Upper lobe of left lung (tissue), 6 donors: ENCODE measurements around the gene GPR82. TPM values are rescaled to one million over a fixed set of nuclear protein-coding genes. Genes with fewer than 3 reads are reported as not detected.

ENCODE experiments used
- ATAC-seq, 2 donors: fragments of 200-7000 bp; cut with Tn5 transposase; one replicate each; pipeline ENCODE4 v1.9.1; 2022; ENCODE audit warnings: mild to moderate bottlenecking in 2 of 2, moderate library complexity in 2 of 2; ENCODE audit not compliant: low FRiP score in 2 of 2
- DNase-seq, 2 donors: peaks; one replicate each; pipeline ENCODE4 v3.0.0-alpha.2; 2019 to 2020
- H3K27ac ChIP-seq, 4 donors: fragments of 200-600 bp; sonication (generic); one replicate each; pipeline ENCODE4 v1.5.1; 2016 to 2019
- H3K27me3 ChIP-seq, 4 donors: fragments of 200-600 bp; sonication (generic); one replicate each; pipeline ENCODE4 v1.5.1; 2017 to 2019
- H3K36me3 ChIP-seq, 4 donors: fragments of 200-600 bp; sonication (generic); one replicate each; pipeline ENCODE4 v1.5.1; 2016 to 2019
- H3K4me1 ChIP-seq, 4 donors: fragments of 200-600 bp; sonication (generic); one replicate each; pipeline ENCODE4 v1.5.1; 2018 to 2019
- H3K4me3 ChIP-seq, 4 donors: fragments of 200-600 bp; sonication (generic); one replicate each; pipeline ENCODE4 v1.5.1; 2017 to 2019; ENCODE audit warnings: mild to moderate bottlenecking in 2 of 4, moderate library complexity in 1 of 4
- H3K9me3 ChIP-seq, 4 donors: fragments of 200-600 bp; sonication (generic); one replicate each; pipeline ENCODE4 v1.5.1; 2018 to 2019
- EP300 ChIP-seq, 4 donors: sonication (generic); formaldehyde crosslinking; IDR thresholded peaks; one replicate each; pipeline ENCODE4 v1.5.1; 2017; ENCODE audit warnings: antibody characterized with exemption in 4 of 4, control low read depth in 2 of 4
- POLR2A ChIP-seq, 4 donors: fragments of 450-650 bp; IDR thresholded peaks; one replicate each; pipeline ENCODE4 v1.5.1; 2016 to 2017; ENCODE audit warnings: antibody characterized with exemption in 4 of 4, mild to moderate bottlenecking in 2 of 4
- POLR2AphosphoS5 ChIP-seq, 2 donors: sonication (generic); formaldehyde crosslinking; IDR thresholded peaks; one replicate each; pipeline ENCODE4 v1.5.1; 2017; ENCODE audit warnings: antibody characterized with exemption in 2 of 2
- WGBS, 2 donors: methylation state at CpG; one replicate each; pipeline ENCODE4 v1.1.5; 2017 to 2018; 5-methylcytosine and 5-hydroxymethylcytosine counted together
- total RNA-seq, 6 donors: library from RNA; depleted of rRNA in 4 of 6; stranded (reverse); fragments of >200 nt in 4 of 6; gene quantifications; one replicate each; pipeline versions ENCODE4 v1.1.0 to v1.2.1, GENCODE V29; 2016 to 2021
- TF ChIP-seq, protein P1 (sequence below), 6 experiments: fragments of 450-650 bp in 4 of 6; fragments of 200-600 bp in 2 of 6; sonication (generic) in 2 of 6; IDR thresholded peaks; one replicate each; pipeline ENCODE4 v1.5.1; 2016 to 2019; ENCODE audit warnings: antibody characterized with exemption in 6 of 6
- donor health status: DM: no; HTN: no; CAD: no; lungs with moderate emphysema.
- donor health status: DM: no; HTN: yes; CAD: no; lungs with severe emphysema.

GPR82 gene
- total RNA-seq, 6 donors from 2014 or later = 0.20 to 0.74 (median 0.49) TPM; not detected in 2

DNA sequence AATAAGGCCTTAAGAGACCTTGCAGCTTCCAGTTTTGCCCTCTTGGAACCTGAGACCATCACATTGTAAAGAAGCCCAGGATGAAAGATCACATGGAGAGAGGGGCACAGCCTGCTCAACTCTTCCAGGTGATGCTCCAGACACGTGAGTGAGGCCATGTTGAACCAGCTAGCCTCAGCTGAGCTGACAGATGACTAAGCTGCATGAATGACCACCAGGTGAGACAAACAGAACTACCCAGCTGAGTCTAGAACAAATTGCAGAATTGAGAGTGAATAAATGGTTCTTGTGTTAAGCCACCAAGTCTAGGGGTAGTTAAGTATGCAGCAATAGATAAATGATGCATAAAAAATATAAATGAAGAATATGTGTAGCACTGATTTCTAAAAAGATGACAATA is 16.8 kb upstream of the GPR82 start:
- no peak for TF ChIP-seq EP300 (IDR thresholded peaks at IDR 0.05)
- TF ChIP-seq, protein P1, sequence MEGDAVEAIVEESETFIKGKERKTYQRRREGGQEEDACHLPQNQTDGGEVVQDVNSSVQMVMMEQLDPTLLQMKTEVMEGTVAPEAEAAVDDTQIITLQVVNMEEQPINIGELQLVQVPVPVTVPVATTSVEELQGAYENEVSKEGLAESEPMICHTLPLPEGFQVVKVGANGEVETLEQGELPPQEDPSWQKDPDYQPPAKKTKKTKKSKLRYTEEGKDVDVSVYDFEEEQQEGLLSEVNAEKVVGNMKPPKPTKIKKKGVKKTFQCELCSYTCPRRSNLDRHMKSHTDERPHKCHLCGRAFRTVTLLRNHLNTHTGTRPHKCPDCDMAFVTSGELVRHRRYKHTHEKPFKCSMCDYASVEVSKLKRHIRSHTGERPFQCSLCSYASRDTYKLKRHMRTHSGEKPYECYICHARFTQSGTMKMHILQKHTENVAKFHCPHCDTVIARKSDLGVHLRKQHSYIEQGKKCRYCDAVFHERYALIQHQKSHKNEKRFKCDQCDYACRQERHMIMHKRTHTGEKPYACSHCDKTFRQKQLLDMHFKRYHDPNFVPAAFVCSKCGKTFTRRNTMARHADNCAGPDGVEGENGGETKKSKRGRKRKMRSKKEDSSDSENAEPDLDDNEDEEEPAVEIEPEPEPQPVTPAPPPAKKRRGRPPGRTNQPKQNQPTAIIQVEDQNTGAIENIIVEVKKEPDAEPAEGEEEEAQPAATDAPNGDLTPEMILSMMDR (IDR thresholded peaks at IDR 0.05) = no peak
- TF ChIP-seq POLR2A (IDR thresholded peaks at IDR 0.05) = no peak
- TF ChIP-seq POLR2AphosphoS5 (IDR thresholded peaks at IDR 0.05) = no peak
- no peak overlapping the region for H3K4me3 ChIP-seq
- H3K36me3 ChIP-seq = no peaks in the 10 kb centered on the region
- 53 to 100% methylated on average over 1 of the region's 1 CpG for WGBS, 2 donors
- H3K9me3 ChIP-seq = no peaks in the 10 kb centered on the region
- H3K27ac ChIP-seq = no peak overlapping the region
- DNase-seq (no peak), ATAC-seq (no peak)
- peaks cover 0 to 12% (median 0%) of the 10 kb centered on the region in 4 donors for H3K4me1 ChIP-seq
- no peaks in the 10 kb centered on the region for H3K27me3 ChIP-seq

DNA sequence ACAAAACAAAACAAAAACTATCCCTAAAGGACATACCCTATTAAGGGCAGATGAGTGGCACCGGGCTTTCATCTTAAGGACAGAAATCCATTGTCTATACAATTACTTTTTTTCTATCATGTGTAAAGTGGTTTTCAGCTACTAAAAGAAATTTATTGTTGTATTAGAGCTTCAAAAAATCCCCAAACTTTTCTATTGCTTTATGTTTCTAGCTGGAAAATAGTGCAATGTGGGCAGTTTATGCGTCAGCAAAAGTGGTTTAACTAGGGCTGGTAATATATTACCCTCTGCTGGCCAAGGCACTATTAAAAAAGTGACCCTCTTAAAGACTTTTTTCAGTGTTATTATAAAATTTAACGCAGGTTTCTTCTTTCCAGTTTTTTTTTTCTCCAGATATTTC is 15.5 kb upstream of the GPR82 start:
- H3K4me3 ChIP-seq = no peak overlapping the region
- no peaks in the 10 kb centered on the region for H3K9me3 ChIP-seq
- TF ChIP-seq POLR2A (IDR thresholded peaks at IDR 0.05) (no peak), POLR2AphosphoS5 (IDR thresholded peaks at IDR 0.05) (no peak), EP300 (IDR thresholded peaks at IDR 0.05) (no peak)
- TF ChIP-seq, protein P1 (IDR thresholded peaks at IDR 0.05) = no peak
- H3K36me3 ChIP-seq = no peaks in the 10 kb centered on the region
- 50 to 86% methylated on average over 3 of the region's 3 CpGs for WGBS, 2 donors
- H3K27ac ChIP-seq = no peak overlapping the region
- H3K27me3 ChIP-seq = no peaks in the 10 kb centered on the region
- peaks cover 0 to 12% (median 0%) of the 10 kb centered on the region in 4 donors for H3K4me1 ChIP-seq
- no peak for DNase-seq
- no peak for ATAC-seq

DNA sequence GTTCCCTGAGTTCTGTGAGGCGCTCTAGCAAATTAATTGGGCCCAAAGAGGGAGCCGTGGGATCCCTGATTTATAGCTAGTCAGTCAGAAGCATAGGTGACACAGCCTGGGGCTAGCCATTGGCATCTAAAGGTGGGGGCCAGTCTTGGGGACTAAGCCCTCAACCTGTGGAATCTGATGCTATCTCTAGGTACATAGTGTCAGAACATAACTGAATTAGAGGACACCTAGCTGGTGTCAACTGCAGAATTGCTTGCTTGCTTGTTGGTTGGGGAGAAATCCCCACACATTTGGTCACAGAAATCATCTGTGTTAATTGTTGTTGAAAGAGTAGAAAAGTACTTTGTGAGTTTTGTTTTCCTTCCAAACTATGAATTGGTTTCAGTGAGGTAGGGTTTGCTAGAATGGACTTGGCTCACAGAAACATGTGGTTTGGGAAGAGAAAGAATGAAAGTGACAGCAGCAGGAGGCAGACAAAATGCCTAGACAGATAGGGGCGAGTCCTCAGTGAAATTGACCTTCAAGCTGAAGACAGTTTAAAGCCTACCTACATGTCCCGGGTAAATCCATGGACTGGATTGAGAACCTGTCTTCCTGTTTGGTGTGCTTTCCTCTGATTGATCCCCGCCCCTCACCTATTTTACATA is 12.8 kb upstream of the GPR82 start:
- no peak overlapping the region for H3K4me3 ChIP-seq
- peaks cover 0 to 1% (median 0%) of the 10 kb centered on the region in 4 donors for H3K4me1 ChIP-seq
- no peak for DNase-seq
- no peaks in the 10 kb centered on the region for H3K36me3 ChIP-seq
- no peak for ATAC-seq
- 74 to 100% methylated on average over 3 to 5 of the region's 5 CpGs for WGBS, 2 donors
- no peaks in the 10 kb centered on the region for H3K9me3 ChIP-seq
- H3K27ac ChIP-seq = no peak overlapping the region
- TF ChIP-seq EP300 (IDR thresholded peaks at IDR 0.05) (no peak), POLR2AphosphoS5 (IDR thresholded peaks at IDR 0.05) (no peak), POLR2A (IDR thresholded peaks at IDR 0.05) (no peak)
- TF ChIP-seq, protein P1 (IDR thresholded peaks at IDR 0.05) = no peak
- H3K27me3 ChIP-seq = no peaks in the 10 kb centered on the region

DNA sequence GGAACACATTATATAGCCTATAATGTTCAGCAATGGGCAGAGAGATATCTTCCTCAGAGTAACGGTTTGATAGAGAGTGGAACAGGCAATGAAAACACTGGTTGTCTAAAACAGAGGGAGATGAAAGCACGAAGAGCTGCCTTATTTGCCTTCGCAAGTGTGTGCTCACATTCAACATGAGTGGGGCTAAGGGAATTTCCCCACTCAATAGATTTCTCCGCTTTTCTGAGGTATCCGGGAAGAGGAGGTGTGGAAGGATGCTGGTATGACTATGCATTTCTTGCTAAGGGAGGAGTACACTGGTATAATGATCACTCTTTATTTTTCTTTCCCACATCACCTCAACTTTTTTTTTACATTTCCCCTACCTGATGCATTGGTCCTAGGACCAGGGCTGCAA is 7.8 kb upstream of the GPR82 start:
- no peak for ATAC-seq
- WGBS, 2 donors = 80 to 83% methylated on average over 5 of the region's 5 CpGs
- no peak overlapping the region for H3K27ac ChIP-seq
- DNase-seq = no peak
- no peak overlapping the region for H3K4me3 ChIP-seq
- no peak for TF ChIP-seq POLR2A (IDR thresholded peaks at IDR 0.05)
- TF ChIP-seq POLR2AphosphoS5 (IDR thresholded peaks at IDR 0.05) = no peak
- TF ChIP-seq, protein P1 (IDR thresholded peaks at IDR 0.05) = no peak
- no peak for TF ChIP-seq EP300 (IDR thresholded peaks at IDR 0.05)
- H3K36me3 ChIP-seq = no peaks in the 10 kb centered on the region
- H3K4me1 ChIP-seq = no peaks in the 10 kb centered on the region
- no peaks in the 10 kb centered on the region for H3K27me3 ChIP-seq
- H3K9me3 ChIP-seq = peaks cover 0 to 23% (median 0%) of the 10 kb centered on the region in 4 donors
